HCT116 (cell line): ENCODE results near the gene TRPM3. TPM values are rescaled to one million over a fixed set of nuclear protein-coding genes. Genes with fewer than 3 reads are reported as not detected.

ENCODE experiments used
- ATAC-seq: fragments of 200-7000 bp; cut with Tn5 transposase; 2 replicates; pipeline ENCODE4 v1.9.1; 2020; ENCODE audit warnings: mild to moderate bottlenecking, moderate library complexity
- BruUV-seq: library from RNA; stranded (reverse); fragments of 400-500 nt; replicated peaks from 2 replicates; lab custom pipeline; 2021; lab: Mats Ljungman, UMichigan
- CTCF ChIA-PET: fragments of 300-600 bp; sonication (Branson Sonifier 250); formaldehyde crosslinking; loops from one replicate; lab custom pipeline; 2021; ENCODE audit warnings: antibody characterized with exemption; lab: Charles Lee
- POLR2A ChIA-PET: fragments of 300-600, 350-600 bp; sonication (Branson Sonifier 250); formaldehyde crosslinking; loops from one replicate; lab custom pipeline; 2021; ENCODE audit warnings: antibody characterized with exemption; lab: Charles Lee
- RAD21 ChIA-PET, 2 experiments: fragments of 300-600 bp; sonication (Branson Sonifier 250); formaldehyde crosslinking; loops; one replicate each; lab custom pipeline; 2023; ENCODE audit warnings: low total read pairs in 2 of 2; ENCODE audit not compliant: uncharacterized antibody in 2 of 2, unreplicated experiment in 2 of 2, low non-redundant PET in 1 of 2; lab: Charles Lee
- DNase-seq: peaks from one replicate; pipeline ENCODE4 v3.0.0-alpha.2; 2010; ENCODE audit warnings: low read depth, low spot score
- H2AFZ ChIP-seq: fragments of 200-600 bp; shearing (Covaris generic), sonication (generic); 2 replicates; pipeline ENCODE4 v1.6.1; 2017; ENCODE audit warnings: low read depth, mixed run types, mixed read lengths, antibody characterized with exemption, low read length; ENCODE audit not compliant: poor library complexity, severe bottlenecking
- H3K27ac ChIP-seq: 2 replicates; pipeline ENCODE4 v1.5.1; 2012; ENCODE audit warnings: low read depth, low read length
- H3K27me3 ChIP-seq: fragments of 200-600 bp; sonication (generic); 2 replicates; pipeline ENCODE4 v1.6.1; 2016; ENCODE audit warnings: mixed run types, low read length, mixed read lengths; ENCODE audit not compliant: insufficient read depth
- H3K36me3 ChIP-seq, 2 experiments: fragments of 200-500 bp in 1 of 2; fragments of 200-600 bp in 1 of 2; sonication (Bioruptor generic) in 1 of 2; sonication (generic) in 1 of 2; 2 replicates each; pipeline versions ENCODE4 v1.5.1 to v1.6.1; 2014 to 2016; ENCODE audit warnings: low read length in 2 of 2, inconsistent platforms in 1 of 2, mixed read lengths in 1 of 2, mixed run types in 1 of 2; ENCODE audit not compliant: insufficient read depth in 2 of 2, control insufficient read depth in 1 of 2
- H3K4me1 ChIP-seq, 2 experiments: fragments of 200-600 bp in 1 of 2; sonication (generic) in 1 of 2; 2 replicates each; pipeline versions ENCODE4 v1.5.1 to v1.6.1; 2012 to 2017; ENCODE audit warnings: low read length in 2 of 2, inconsistent platforms in 1 of 2, mild to moderate bottlenecking in 1 of 2, mixed read lengths in 1 of 2, mixed run types in 1 of 2, moderate library complexity in 1 of 2; ENCODE audit not compliant: insufficient read depth in 2 of 2, control insufficient read depth in 1 of 2
- H3K4me2 ChIP-seq: fragments of 200-600 bp; sonication (generic); 2 replicates; pipeline ENCODE4 v1.6.1; 2017; ENCODE audit warnings: mixed run types, low read length, mixed read lengths
- H3K4me3 ChIP-seq, 2 experiments: fragments of 200-600 bp in 1 of 2; sonication (generic) in 1 of 2; replicated peaks in 1 of 2; 2 replicates each; pipeline ENCODE4 v1.5.1; 2011 to 2016; ENCODE audit warnings: low read length in 2 of 2, control low read depth in 1 of 2, low read depth in 1 of 2, mild to moderate bottlenecking in 1 of 2, mixed read lengths in 1 of 2, mixed run types in 1 of 2
- H3K79me2 ChIP-seq: fragments of 200-600 bp; sonication (generic); 2 replicates; pipeline ENCODE4 v1.6.1; 2017; ENCODE audit warnings: mild to moderate bottlenecking, mixed run types, low read length, moderate library complexity, mixed read lengths; ENCODE audit not compliant: insufficient read depth
- H3K9ac ChIP-seq: fragments of 200-600 bp; sonication (generic); 2 replicates; pipeline ENCODE4 v1.6.1; 2016; ENCODE audit warnings: low read length, mixed read lengths
- H3K9me2 ChIP-seq: fragments of 200-600 bp; sonication (generic), shearing (Covaris generic); 2 replicates; pipeline ENCODE4 v1.6.1; 2017; ENCODE audit warnings: mixed run types, mild to moderate bottlenecking, moderate library complexity; ENCODE audit not compliant: insufficient read depth
- H3K9me3 ChIP-seq, 2 experiments: fragments of 200-500 bp in 1 of 2; fragments of 200-600 bp in 1 of 2; sonication (Bioruptor generic) in 1 of 2; sonication (generic) in 1 of 2; 2 replicates each; pipeline ENCODE4 v1.6.1; 2014 to 2017; ENCODE audit warnings: low read length in 2 of 2, mixed read lengths in 2 of 2, inconsistent platforms in 1 of 2, low read depth in 1 of 2, mild to moderate bottlenecking in 1 of 2, mixed run types in 1 of 2, moderate library complexity in 1 of 2; ENCODE audit not compliant: control insufficient read depth in 1 of 2, insufficient read depth in 1 of 2
- H4K20me1 ChIP-seq: fragments of 200-600 bp; sonication (generic), shearing (Covaris generic); 2 replicates; pipeline ENCODE4 v1.6.1; 2017; ENCODE audit warnings: mixed run types, mild to moderate bottlenecking, moderate library complexity; ENCODE audit not compliant: insufficient read depth
- ATF3 ChIP-seq: IDR thresholded peaks from 2 replicates; pipeline ENCODE4 v1.6.1; 2012
- CBX3 ChIP-seq: IDR thresholded peaks from 2 replicates; pipeline ENCODE4 v1.6.1; 2012; ENCODE audit warnings: low read depth
- CEBPB ChIP-seq: IDR thresholded peaks from 2 replicates; pipeline ENCODE4 v1.6.1; 2012; ENCODE audit warnings: low read depth
- CTCF ChIP-seq, 3 experiments: fragments of 200-600 bp in 1 of 3; sonication (generic) in 1 of 3; IDR thresholded peaks in 2 of 3; conservative IDR thresholded peaks in 1 of 3; 2 replicates each; pipeline ENCODE4 v1.5.1; 2012 to 2017; ENCODE audit warnings: low read depth in 2 of 3, low read length in 2 of 3, antibody characterized with exemption in 1 of 3, borderline replicate concordance in 1 of 3, control low read depth in 1 of 3, mild to moderate bottlenecking in 1 of 3, mixed read lengths in 1 of 3, mixed run types in 1 of 3, moderate library complexity in 1 of 3; ENCODE audit not compliant: insufficient read depth in 1 of 3
- EGR1 ChIP-seq: IDR thresholded peaks from 2 replicates; pipeline ENCODE4 v1.6.1; 2012; ENCODE audit warnings: low read depth
- EZH2phosphoT487 ChIP-seq: fragments of 200-600 bp; IDR thresholded peaks from 2 replicates; pipeline ENCODE4 v1.6.1; 2018; ENCODE audit warnings: antibody characterized with exemption, borderline replicate concordance
- FOSL1 ChIP-seq: IDR thresholded peaks from 2 replicates; pipeline ENCODE4 v1.6.1; 2012; ENCODE audit warnings: low read depth
- JUND ChIP-seq: IDR thresholded peaks from 2 replicates; pipeline ENCODE4 v1.6.1; 2012
- MAX ChIP-seq: IDR thresholded peaks from 2 replicates; pipeline ENCODE4 v1.6.1; 2012
- REST ChIP-seq: IDR thresholded peaks from 2 replicates; pipeline ENCODE4 v1.6.1; 2012; ENCODE audit warnings: low read depth
- SRF ChIP-seq: IDR thresholded peaks from 2 replicates; pipeline ENCODE4 v1.6.1; 2012; ENCODE audit warnings: low read depth
- YY1 ChIP-seq: IDR thresholded peaks from 2 replicates; pipeline ENCODE4 v1.6.1; 2011; ENCODE audit warnings: low read length, low read depth, moderate library complexity, mild to moderate bottlenecking; ENCODE audit not compliant: insufficient replicate concordance; ENCODE audit errors: extremely low read depth
- ZNF274 ChIP-seq: fragments of 200-500 bp; sonication (Bioruptor generic); IDR thresholded peaks from 2 replicates; pipeline ENCODE4 v1.6.1; 2014; ENCODE audit warnings: mild to moderate bottlenecking, low read depth, low read length, inconsistent platforms
- intact Hi-C: fragments of 100-400 bp; cut with micrococcal nuclease; formaldehyde crosslinking; loops from 2 replicates; pipeline ENCODE4 v1.10.0; 2022
- total RNA-seq: library from RNA; stranded (reverse); gene quantifications from one replicate; pipeline ENCODE4 v1.2.1, GENCODE V29; 2021; ENCODE audit not compliant: unreplicated experiment

The TRPM3 gene
- total RNA-seq, 1 experiment from 2014 or later, result not detected

- Histone ChIP-seq H3K36me3 (no peaks in the 10 kb centered on the region), H4K20me1 (no peaks in the 10 kb centered on the region), H3K9me2 (0 out of 2 replicates have a peak, but pooled peaks cover 4% of the 10 kb centered on the region), H3K79me2 (no peaks in the 10 kb centered on the region), H3K4me1 (no peaks in the 10 kb centered on the region), H2AFZ (no peak overlapping the region), H3K9ac (no peak overlapping the region), H3K4me3 (no peak overlapping the region), H3K27ac (no peak overlapping the region), H3K9me3 (no peaks in the 10 kb centered on the region), H3K27me3 (no peaks in the 10 kb centered on the region), H3K4me2 (no peak overlapping the region)
- TF ChIP-seq REST (no peak), EGR1 (no peak), YY1 (no peak), CTCF (IDR thresholded peaks at IDR 0.05 in 2 of 3, conservative IDR thresholded peaks at IDR 0.05 in 1 of 3; ENCODE audit: borderline replicate concordance in 1 of 3, insufficient read depth in 1 of 3, low read depth in 2 of 3, low read length in 2 of 3) (no peak), ZNF274 (no peak), CBX3 (no peak), MAX (no peak), FOSL1 (no peak), ATF3 (no peak), CEBPB (no peak), SRF (no peak), EZH2phosphoT487 (no peak), JUND (no peak)
- BruUV-seq, result no TSS peak
- ChIA-PET POLR2A (no interaction called here), RAD21 (no interaction called here), CTCF (no interaction called here)
- intact Hi-C loops, result loop anchor here (10.0 kb wide), 1 partner anchor 55 kb away; no protein-coding TSS in a partner anchor
- DNase-seq (no peak), ATAC-seq (no peak)
These were observed 591.6 kb downstream of the TRPM3 start for GRCh38 chr9:70529833-70530232.
